Neural crest cell (in vitro differentiated cells): Measurements from ENCODE around the gene ZNF384. TPM values are rescaled to one million over a fixed set of nuclear protein-coding genes. Genes with fewer than 3 reads are reported as not detected.
A peak's percentile ranks its signal among the peaks of the same experiment; 100 is the strongest.

Source experiments
- DNase-seq: peaks from one replicate; pipeline ENCODE4 v3.0.0; 2021; ENCODE audit warnings: low read depth, mixed read lengths, low spot score
- H3K27ac Mint-ChIP-seq: one replicate; pipeline ENCODE4 v1.8.0; 2021; ENCODE audit warnings: mild to moderate bottlenecking, mixed read lengths; ENCODE audit not compliant: unreplicated experiment
- H3K27me3 Mint-ChIP-seq: 2 replicates; pipeline ENCODE4 v1.8.0; 2021; ENCODE audit warnings: low read depth, mild to moderate bottlenecking, mixed read lengths
- H3K36me3 Mint-ChIP-seq: 2 replicates; pipeline ENCODE4 v1.8.0; 2021; ENCODE audit warnings: low read depth, mild to moderate bottlenecking, mixed read lengths
- H3K4me1 Mint-ChIP-seq: 2 replicates; pipeline ENCODE4 v1.8.0; 2021; ENCODE audit warnings: mixed read lengths
- H3K4me3 Mint-ChIP-seq: one replicate; pipeline ENCODE4 v1.8.0; 2021; ENCODE audit warnings: mild to moderate bottlenecking, mixed read lengths
- H3K9me3 Mint-ChIP-seq: 2 replicates; pipeline ENCODE4 v1.8.0; 2021; ENCODE audit warnings: mixed read lengths
- long read RNA-seq: library from polyadenylated mRNA; unstranded; transcript quantifications from one replicate; pipeline ENCODE4 v2.0.0, GENCODE V29; 2020
- total RNA-seq: library from RNA; stranded (reverse); gene quantifications from 2 replicates; pipeline ENCODE4 v1.2.1, GENCODE V29; 2021
- TF ChIP-seq, protein P1 (sequence below): fragments of 200-600 bp; sonication (generic); conservative IDR thresholded peaks from 2 replicates; pipeline ENCODE4 v1.5.0; 2021; ENCODE audit warnings: antibody characterized with exemption, mild to moderate bottlenecking

The ZNF384 gene
- 93.2 and 94.3 TPM in 2 replicates for total RNA-seq
- long read RNA-seq, partial matches to known transcripts = 11 of 15 reads
- long read RNA-seq, other reads (novel, unspliced or antisense) = 4 of 15 reads

DNA sequence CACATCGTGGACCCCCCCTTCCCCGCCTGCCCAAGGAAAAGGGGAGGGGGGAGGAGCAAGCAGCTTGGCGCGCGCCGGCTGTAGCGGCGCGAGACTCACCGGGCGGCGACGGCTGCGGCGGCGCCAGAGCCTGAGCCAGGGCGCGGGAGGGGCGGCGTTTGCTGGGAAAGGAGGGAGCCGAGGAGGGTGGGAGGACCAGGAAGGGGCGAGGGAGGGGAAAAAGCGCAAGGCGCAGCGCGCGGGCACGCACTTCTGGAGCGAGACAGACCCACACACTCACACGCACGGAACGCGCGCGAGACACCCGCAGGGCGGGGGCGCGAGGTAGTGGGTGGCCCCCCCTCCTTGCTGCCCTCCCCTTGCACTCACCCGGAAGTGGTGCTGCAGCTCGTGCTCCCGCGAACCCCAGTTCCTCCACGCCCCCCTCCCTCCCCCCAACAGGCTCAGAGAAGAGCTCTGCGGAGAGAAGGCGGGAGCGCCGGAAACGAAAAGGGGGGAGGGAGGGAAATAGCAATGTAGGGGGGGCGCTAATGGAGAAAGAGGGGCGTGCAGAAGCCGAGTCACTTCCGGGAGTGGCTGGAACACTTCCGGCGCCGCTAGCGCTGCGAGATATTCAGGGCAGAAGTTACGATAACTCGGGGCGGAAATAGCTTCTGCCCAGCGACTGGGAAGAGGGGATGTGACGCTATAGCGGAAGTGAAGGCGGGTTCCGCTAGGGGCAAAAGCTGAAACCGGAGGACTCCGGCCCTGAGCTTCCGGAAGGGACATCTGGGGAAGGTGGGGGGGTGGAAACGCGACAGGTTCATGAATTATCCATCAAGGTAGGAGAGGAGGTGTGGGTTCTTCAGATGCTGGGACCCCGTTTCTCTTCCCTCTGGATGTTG, at the start of gene ZNF384:
TSS of gene ZNF384 (minus strand) at position 377 of the 884 bp plus-strand sequence. CDS start 9,855 bp downstream, outside the sequence.
- Mint-ChIP-seq H3K4me3 (peak within 1 kb of the TSS; percentile 99), H3K4me1 (peaks cover 54% of the 10 kb centered on the region), H3K27ac (peak within 1 kb of the TSS; percentile 95), H3K27me3 (peaks cover 6% of the 10 kb centered on the region), H3K9me3 (no peaks in the 10 kb centered on the region), H3K36me3 (peaks cover 2% of the 10 kb centered on the region)
- peak; percentile 84 for DNase-seq
- TF ChIP-seq, protein P1, sequence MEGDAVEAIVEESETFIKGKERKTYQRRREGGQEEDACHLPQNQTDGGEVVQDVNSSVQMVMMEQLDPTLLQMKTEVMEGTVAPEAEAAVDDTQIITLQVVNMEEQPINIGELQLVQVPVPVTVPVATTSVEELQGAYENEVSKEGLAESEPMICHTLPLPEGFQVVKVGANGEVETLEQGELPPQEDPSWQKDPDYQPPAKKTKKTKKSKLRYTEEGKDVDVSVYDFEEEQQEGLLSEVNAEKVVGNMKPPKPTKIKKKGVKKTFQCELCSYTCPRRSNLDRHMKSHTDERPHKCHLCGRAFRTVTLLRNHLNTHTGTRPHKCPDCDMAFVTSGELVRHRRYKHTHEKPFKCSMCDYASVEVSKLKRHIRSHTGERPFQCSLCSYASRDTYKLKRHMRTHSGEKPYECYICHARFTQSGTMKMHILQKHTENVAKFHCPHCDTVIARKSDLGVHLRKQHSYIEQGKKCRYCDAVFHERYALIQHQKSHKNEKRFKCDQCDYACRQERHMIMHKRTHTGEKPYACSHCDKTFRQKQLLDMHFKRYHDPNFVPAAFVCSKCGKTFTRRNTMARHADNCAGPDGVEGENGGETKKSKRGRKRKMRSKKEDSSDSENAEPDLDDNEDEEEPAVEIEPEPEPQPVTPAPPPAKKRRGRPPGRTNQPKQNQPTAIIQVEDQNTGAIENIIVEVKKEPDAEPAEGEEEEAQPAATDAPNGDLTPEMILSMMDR = peak; percentile 30

DNA sequence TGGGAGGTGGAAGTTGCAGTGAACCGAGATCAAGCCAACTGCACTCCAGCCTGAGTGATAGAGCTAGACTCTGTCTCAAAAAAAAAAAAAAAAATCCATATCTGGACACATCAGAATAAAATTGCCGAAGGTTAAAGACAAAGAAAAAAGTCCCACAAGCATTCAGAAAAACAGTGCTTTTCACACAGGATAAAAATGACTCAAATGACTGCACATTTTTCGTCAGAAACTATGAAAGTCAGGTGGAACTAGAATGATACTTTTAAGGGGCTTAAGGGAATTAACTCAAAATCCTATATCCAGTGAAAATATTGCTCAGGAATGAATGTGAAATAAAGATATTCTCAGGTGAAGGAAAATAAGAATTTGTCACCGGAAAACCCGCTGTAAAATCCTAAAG, 47.6 kb upstream of the ZNF384 start:
- TF ChIP-seq, protein P1 = no peak
- H3K9me3 Mint-ChIP-seq = no peaks in the 10 kb centered on the region
- no peaks in the 10 kb centered on the region for H3K36me3 Mint-ChIP-seq
- no peak for DNase-seq
- H3K27ac Mint-ChIP-seq = no peak overlapping the region
- H3K27me3 Mint-ChIP-seq = no peaks in the 10 kb centered on the region
- H3K4me3 Mint-ChIP-seq = no peak overlapping the region
- peaks cover 6% of the 10 kb centered on the region for H3K4me1 Mint-ChIP-seq

DNA sequence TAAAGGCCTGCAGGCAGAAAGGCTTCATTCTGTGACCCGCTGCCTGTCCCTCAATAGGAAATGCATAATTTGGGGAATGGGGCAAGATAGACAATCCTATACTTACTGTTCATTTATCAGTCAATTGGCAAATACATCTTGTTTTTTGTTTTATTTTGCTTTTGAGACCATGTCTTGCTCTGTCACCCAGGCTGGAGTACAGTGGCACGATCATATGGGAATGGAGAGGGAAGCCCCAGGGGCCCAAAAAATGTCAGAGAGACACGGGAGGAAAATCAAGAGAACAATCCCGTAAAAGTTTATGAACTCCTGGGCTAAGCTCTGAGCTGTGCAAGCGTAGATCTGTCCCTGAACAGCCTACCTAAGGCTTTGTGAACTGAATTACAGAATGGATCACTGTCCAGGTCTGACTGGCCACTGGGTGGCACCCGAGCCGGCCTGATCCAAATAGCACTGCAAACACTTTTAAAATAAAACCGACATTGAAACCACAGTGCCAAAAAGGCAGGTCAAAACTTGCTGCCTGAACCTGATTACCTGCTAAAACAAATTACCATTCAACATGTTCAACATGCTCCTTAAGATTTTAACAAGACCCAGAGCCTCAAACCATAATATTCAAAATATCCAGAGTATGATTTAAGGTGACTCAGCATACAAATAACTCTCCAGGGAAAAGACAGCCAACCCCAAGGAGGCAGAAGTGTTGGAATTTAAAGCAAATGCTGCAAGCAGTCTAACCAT, 46.4 kb upstream of the ZNF384 start:
- Mint-ChIP-seq H3K27me3 (no peaks in the 10 kb centered on the region), H3K4me3 (no peak overlapping the region), H3K36me3 (peaks cover 2% of the 10 kb centered on the region), H3K4me1 (peaks cover 6% of the 10 kb centered on the region), H3K27ac (no peak overlapping the region), H3K9me3 (no peaks in the 10 kb centered on the region)
- TF ChIP-seq, protein P1 = peak; percentile 89
- DNase-seq = peak; percentile 42

DNA sequence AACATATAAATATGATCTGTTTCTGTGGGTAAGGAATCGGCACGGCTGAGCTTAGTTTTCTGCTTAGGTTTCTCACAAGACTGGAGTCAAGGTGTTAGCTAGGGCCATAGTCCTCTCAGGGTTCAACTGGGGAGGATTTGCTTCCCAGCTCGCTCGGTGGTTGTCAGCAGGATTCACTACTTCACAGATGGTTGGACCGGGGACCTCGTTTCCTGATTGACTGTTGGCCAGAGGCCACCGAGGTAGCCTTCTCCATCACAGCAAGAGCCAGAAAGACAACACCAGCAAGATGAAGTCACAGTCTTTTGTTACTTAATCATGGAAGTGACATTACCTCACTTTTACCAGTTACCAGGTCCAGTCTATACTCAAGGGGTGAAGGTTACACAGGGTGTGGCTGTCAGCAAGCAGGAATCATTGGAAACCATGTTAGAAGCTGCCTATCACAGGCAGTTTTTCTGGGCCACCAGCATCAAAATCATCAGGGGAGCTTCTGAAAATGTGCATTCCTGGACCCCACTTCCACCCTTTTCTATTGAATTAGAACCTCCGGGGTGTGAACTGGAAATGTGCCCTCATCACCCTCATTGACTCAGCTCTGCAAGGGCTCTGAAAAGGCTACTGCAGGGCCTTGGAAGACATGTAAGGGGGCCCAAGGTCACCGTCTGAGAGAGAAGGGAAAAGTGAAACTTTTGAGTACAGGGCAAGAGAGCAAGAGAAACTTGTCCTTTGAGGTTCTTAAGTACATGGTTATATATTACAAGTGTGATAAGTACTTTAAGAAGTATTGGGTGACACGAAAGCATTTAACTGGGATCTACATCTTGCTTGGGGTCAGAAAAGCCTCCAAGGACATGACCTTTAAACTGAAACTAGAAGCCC, 45.6 kb upstream of the ZNF384 start:
- no peak for DNase-seq
- no peak overlapping the region for H3K4me3 Mint-ChIP-seq
- no peaks in the 10 kb centered on the region for H3K27me3 Mint-ChIP-seq
- peaks cover 5% of the 10 kb centered on the region for H3K36me3 Mint-ChIP-seq
- H3K4me1 Mint-ChIP-seq = peaks cover 6% of the 10 kb centered on the region
- no peaks in the 10 kb centered on the region for H3K9me3 Mint-ChIP-seq
- TF ChIP-seq, protein P1 = no peak
- no peak overlapping the region for H3K27ac Mint-ChIP-seq

DNA sequence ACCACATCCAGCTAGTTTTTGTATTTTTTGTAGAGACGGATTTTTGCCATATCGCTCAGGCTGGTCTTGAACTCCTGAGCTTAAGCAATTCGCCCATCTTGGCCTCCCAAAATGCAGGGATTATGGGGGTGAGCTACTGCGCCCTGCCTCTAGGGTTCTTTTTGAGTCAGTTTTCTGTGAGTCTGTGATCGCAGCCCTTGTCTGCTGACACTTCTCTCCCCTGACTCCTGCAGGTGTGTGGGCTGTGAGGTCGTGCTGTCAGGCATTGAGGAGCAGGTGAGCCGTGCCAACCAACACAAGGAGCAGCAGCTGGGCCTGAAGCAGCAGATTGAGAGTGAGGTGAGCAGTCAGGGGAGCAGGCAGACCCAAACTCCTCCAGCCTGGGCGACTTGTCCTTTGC, 41.0 kb upstream of the ZNF384 start:
- no peak overlapping the region for H3K4me3 Mint-ChIP-seq
- no peak overlapping the region for H3K27ac Mint-ChIP-seq

More for the DNA sequence above, 41.0 kb upstream of the ZNF384 start:
- TF ChIP-seq, protein P1 = no peak
- no peak for DNase-seq
- Mint-ChIP-seq H3K4me1 (peaks cover 4% of the 10 kb centered on the region), H3K9me3 (no peaks in the 10 kb centered on the region), H3K36me3 (peaks cover 8% of the 10 kb centered on the region), H3K27me3 (no peaks in the 10 kb centered on the region)
